Ishikawa (cell line): ENCODE results near the gene IL13RA2.

Experiments
- CEBPB ChIP-seq: IDR thresholded peaks from 2 replicates; pipeline ENCODE4 v1.6.1; 2012
- CREB1 ChIP-seq: IDR thresholded peaks from 2 replicates; pipeline ENCODE4 v1.6.1; 2012; ENCODE audit warnings: low read depth
- EGR1 ChIP-seq: IDR thresholded peaks from 2 replicates; pipeline ENCODE4 v1.6.1; 2012
- EP300 ChIP-seq: IDR thresholded peaks from 2 replicates; pipeline ENCODE4 v1.6.1; 2012; ENCODE audit warnings: borderline replicate concordance
- FOXM1 ChIP-seq: IDR thresholded peaks from 2 replicates; pipeline ENCODE4 v1.6.1; 2012; ENCODE audit warnings: low read depth, borderline replicate concordance
- MAX ChIP-seq: IDR thresholded peaks from 2 replicates; pipeline ENCODE4 v1.6.1; 2012
- NFIC ChIP-seq: IDR thresholded peaks from 2 replicates; pipeline ENCODE4 v1.6.1; 2012
- RAD21 ChIP-seq: IDR thresholded peaks from 2 replicates; pipeline ENCODE4 v1.6.1; 2012; ENCODE audit warnings: low read depth
- REST ChIP-seq: IDR thresholded peaks from 2 replicates; pipeline ENCODE4 v1.6.1; 2012; ENCODE audit warnings: low read depth, mild to moderate bottlenecking
- TAF1 ChIP-seq: IDR thresholded peaks from 2 replicates; pipeline ENCODE4 v1.6.1; 2012; ENCODE audit warnings: low read depth, mild to moderate bottlenecking
- TCF12 ChIP-seq: IDR thresholded peaks from 2 replicates; pipeline ENCODE4 v1.6.1; 2012; ENCODE audit warnings: low read depth
- TEAD4 ChIP-seq: IDR thresholded peaks from 2 replicates; pipeline ENCODE4 v1.6.1; 2012
- USF1 ChIP-seq: IDR thresholded peaks from 2 replicates; pipeline ENCODE4 v1.6.1; 2012
- YY1 ChIP-seq: IDR thresholded peaks from 2 replicates; pipeline ENCODE4 v1.6.1; 2012; ENCODE audit warnings: low read depth
- ZBTB7A ChIP-seq: IDR thresholded peaks from 2 replicates; pipeline ENCODE4 v1.6.1; 2012; ENCODE audit warnings: low read depth

Gene IL13RA2

GRCh38 chrX:115018944-115019343 is 1.5 kb upstream of the IL13RA2 start:
- no peak for TF ChIP-seq EP300

- TF ChIP-seq CEBPB = no peak
- TF ChIP-seq FOXM1 = no peak
- TF ChIP-seq TEAD4 = no peak
- no peak for TF ChIP-seq ZBTB7A
- TF ChIP-seq RAD21 = no peak
- no peak for TF ChIP-seq USF1
- no peak for TF ChIP-seq YY1
These were observed 728 bp upstream of the IL13RA2 start for GRCh38 chrX:115018040-115018647.

- TF ChIP-seq ZBTB7A = no peak
- no peak for TF ChIP-seq USF1
- TF ChIP-seq CEBPB = no peak
- TF ChIP-seq EGR1 = no peak
- TF ChIP-seq RAD21 = no peak
- no peak for TF ChIP-seq TCF12
- no peak for TF ChIP-seq MAX
- no peak for TF ChIP-seq NFIC
- no peak for TF ChIP-seq EP300
- TF ChIP-seq TAF1 = no peak
- TF ChIP-seq FOXM1 = no peak
- no peak for TF ChIP-seq REST
- no peak for TF ChIP-seq TEAD4
- no peak for TF ChIP-seq CREB1
- TF ChIP-seq YY1 = no peak
These were observed 3.7 kb downstream of the IL13RA2 start for GRCh38 chrX:115013705-115014104.

- TF ChIP-seq NFIC = no peak
- no peak for TF ChIP-seq YY1
- TF ChIP-seq CREB1 = no peak
- TF ChIP-seq USF1 = no peak
- no peak for TF ChIP-seq TEAD4
- no peak for TF ChIP-seq EP300
- no peak for TF ChIP-seq TCF12
- TF ChIP-seq MAX = no peak
- TF ChIP-seq RAD21 = no peak
- no peak for TF ChIP-seq FOXM1
- TF ChIP-seq CEBPB = no peak
These were observed 6.0 kb downstream of the IL13RA2 start for GRCh38 chrX:115011428-115011827.

GRCh38 chrX:114999906-115000305 is 17.5 kb downstream of the IL13RA2 start:
- no peak for TF ChIP-seq TEAD4
- no peak for TF ChIP-seq CEBPB
- no peak for TF ChIP-seq ZBTB7A

GRCh38 chrX:114997779-114998178 is 19.6 kb downstream of the IL13RA2 start:
- TF ChIP-seq EP300 (no peak), FOXM1 (no peak), CREB1 (no peak), MAX (no peak), RAD21 (no peak), YY1 (no peak), USF1 (no peak), CEBPB (no peak), TAF1 (no peak), EGR1 (no peak), TCF12 (no peak), ZBTB7A (no peak), TEAD4 (no peak), NFIC (no peak), REST (no peak)
